Small intestine (tissue), 7 donors: ENCODE measurements around the gene LLGL2. TPM values are rescaled to one million over a fixed set of nuclear protein-coding genes. Genes with fewer than 3 reads are reported as not detected.
A peak's percentile ranks its signal among the peaks of the same experiment; 100 is the strongest.

Source experiments
- DNase-seq, 2 donors: peaks; one replicate each; pipeline versions ENCODE4 v3.0.0 to v3.0.0-alpha.2; 2013
- FAIRE-seq: peaks from 2 replicates; lab custom pipeline; 2012; peaks lifted over from hg19 to GRCh38; lab: Jason Lieb, UNC
- H3K27ac ChIP-seq, 3 donors: one replicate each; pipeline ENCODE4 v1.5.1; 2013; ENCODE audit warnings: low read length in 2 of 3, mild to moderate bottlenecking in 2 of 3, control low read depth in 1 of 3, inconsistent platforms in 1 of 3, low read depth in 1 of 3, moderate library complexity in 1 of 3
- H3K27me3 ChIP-seq, 3 donors: one replicate each; pipeline ENCODE4 v1.6.1; 2013; ENCODE audit warnings: low read length in 3 of 3, inconsistent platforms in 1 of 3; ENCODE audit not compliant: control insufficient read depth in 3 of 3, insufficient read depth in 3 of 3
- H3K36me3 ChIP-seq, 3 donors: one replicate each; pipeline ENCODE4 v1.6.1; 2013; ENCODE audit warnings: low read length in 3 of 3, inconsistent platforms in 1 of 3, low read depth in 1 of 3, mild to moderate bottlenecking in 1 of 3, moderate library complexity in 1 of 3; ENCODE audit not compliant: control insufficient read depth in 3 of 3, insufficient read depth in 2 of 3
- H3K4me1 ChIP-seq, 3 donors: one replicate each; pipeline ENCODE4 v1.6.1; 2013; ENCODE audit warnings: low read length in 2 of 3, inconsistent platforms in 1 of 3, low read depth in 1 of 3, mild to moderate bottlenecking in 1 of 3, moderate library complexity in 1 of 3; ENCODE audit not compliant: control insufficient read depth in 3 of 3, insufficient read depth in 2 of 3
- H3K4me3 ChIP-seq, 3 donors: one replicate each; pipeline ENCODE4 v1.5.1; 2013; ENCODE audit warnings: low read length in 3 of 3, control low read depth in 1 of 3, inconsistent platforms in 1 of 3, low read depth in 1 of 3, mild to moderate bottlenecking in 1 of 3, moderate library complexity in 1 of 3
- H3K9me3 ChIP-seq, 2 donors: one replicate each; pipeline ENCODE4 v1.6.1; 2013; ENCODE audit warnings: low read depth in 1 of 2, low read length in 1 of 2; ENCODE audit not compliant: control insufficient read depth in 2 of 2, insufficient read depth in 1 of 2
- WGBS, 3 donors: extraction: QIAGEN DNeasy Blood & Tissue Kit; methylation state at CpG; one replicate each; pipeline ENCODE4 v1.1.7; 2013; 5-methylcytosine and 5-hydroxymethylcytosine counted together
- polyA plus RNA-seq, 4 donors: library from polyadenylated mRNA; stranded (reverse) in 3 of 4; unstranded in 1 of 4; fragments of 200-250 nt in 3 of 4; fragments of 120-200 nt in 1 of 4; gene quantifications; one replicate each; pipeline versions ENCODE4 v1.2.1 to v1.2.3, GENCODE V29; 2013
- donor health status: healthy with polysubstance abuse.
- donor health status: control.
- donor health status: control.
- donor health status: Bipolar disorder and iron deficiency.
- donor health status: healthy.

Gene LLGL2
- polyA plus RNA-seq, 4 donors = 140 to 365 (median 244) TPM

GRCh38 chr17:75602644-75603043, 77.1 kb downstream of the LLGL2 start:
- WGBS, 3 donors = 85 to 94% (median 90%) methylated on average over 9 to 12 of the region's 12 CpGs
- Histone ChIP-seq H3K9me3 (peaks cover 0 to 5% of the 10 kb centered on the region in 2 donors), H3K27ac (no peak overlapping the region), H3K36me3 (peaks cover 0 to 37% (median 0%) of the 10 kb centered on the region in 3 donors), H3K27me3 (no peaks in the 10 kb centered on the region), H3K4me1 (peaks cover 3 to 24% (median 9%) of the 10 kb centered on the region in 3 donors), H3K4me3 (no peak overlapping the region)
- FAIRE-seq (no peak), DNase-seq (no peak)

GRCh38 chr17:75603123-75603522, 77.6 kb downstream of the LLGL2 start:
- 75 to 81% (median 81%) methylated on average over 7 to 9 of the region's 9 CpGs for WGBS, 3 donors
- no peak for FAIRE-seq
- peak overlapping the region in 1 of 3 donors; percentile 50 for H3K27ac ChIP-seq
- no peak overlapping the region for H3K4me3 ChIP-seq
- H3K27me3 ChIP-seq = no peaks in the 10 kb centered on the region
- peaks cover 0 to 37% (median 0%) of the 10 kb centered on the region in 3 donors for H3K36me3 ChIP-seq
- H3K4me1 ChIP-seq = peaks cover 3 to 27% (median 9%) of the 10 kb centered on the region in 3 donors
- peaks cover 0 to 5% of the 10 kb centered on the region in 2 donors for H3K9me3 ChIP-seq
- DNase-seq = no peak

- WGBS, 3 donors = 58 to 74% (median 64%) methylated on average over 12 of the region's 12 CpGs
- FAIRE-seq (no peak), DNase-seq (peak in 1 of 2 donors; percentile 63)
Measured at GRCh38 chr17:75604034-75604695, 78.7 kb downstream of the LLGL2 start.

GRCh38 chr17:75605790-75606189, 80.3 kb downstream of the LLGL2 start:
- Histone ChIP-seq H3K27me3 (no peaks in the 10 kb centered on the region), H3K27ac (no peak overlapping the region), H3K4me1 (peaks cover 3 to 51% (median 9%) of the 10 kb centered on the region in 3 donors), H3K4me3 (no peak overlapping the region), H3K36me3 (peaks cover 0 to 45% (median 0%) of the 10 kb centered on the region in 3 donors), H3K9me3 (peaks cover 0 to 5% of the 10 kb centered on the region in 2 donors)
- DNase-seq (no peak), FAIRE-seq (no peak)
- 83 to 88% (median 87%) methylated on average over 16 of the region's 16 CpGs for WGBS, 3 donors

More at GRCh38 chr17:75604034-75604695, 78.7 kb downstream of the LLGL2 start:
- peak overlapping the region in 2 of 3 donors; percentile 41 to 42 for H3K27ac ChIP-seq
- no peak overlapping the region for H3K4me3 ChIP-seq
- H3K36me3 ChIP-seq = peaks cover 0 to 37% (median 0%) of the 10 kb centered on the region in 3 donors
- H3K4me1 ChIP-seq = peaks cover 3 to 35% (median 9%) of the 10 kb centered on the region in 3 donors
- H3K9me3 ChIP-seq = peaks cover 0 to 5% of the 10 kb centered on the region in 2 donors
- H3K27me3 ChIP-seq = no peaks in the 10 kb centered on the region

- Histone ChIP-seq H3K4me1 (peaks cover 3 to 53% (median 9%) of the 10 kb centered on the region in 3 donors), H3K4me3 (no peak overlapping the region), H3K36me3 (peaks cover 0 to 50% (median 2%) of the 10 kb centered on the region in 3 donors), H3K9me3 (peaks cover 0 to 5% of the 10 kb centered on the region in 2 donors), H3K27me3 (no peaks in the 10 kb centered on the region), H3K27ac (peak overlapping the region; percentile 87 to 96 (median 88))
- 75 to 81% (median 76%) methylated on average over 5 of the region's 5 CpGs for whole genome bisulfite sequencing, 3 donors
- peak in 1 of 2 donors; percentile 83 for DNase-seq
- no peak for FAIRE-seq
Measured at GRCh38 chr17:75607086-75607485, 81.6 kb downstream of the LLGL2 start.

GRCh38 chr17:75610103-75610984, 84.8 kb downstream of the LLGL2 start:
- H3K9me3 ChIP-seq = peaks cover 0 to 5% of the 10 kb centered on the region in 2 donors
- peak; percentile 98 for DNase-seq
- peaks cover 0 to 80% (median 0%) of the 10 kb centered on the region in 3 donors for H3K4me1 ChIP-seq
- peak overlapping the region in 2 of 3 donors; percentile 64 to 82 for H3K4me3 ChIP-seq
- no peaks in the 10 kb centered on the region for H3K27me3 ChIP-seq
- WGBS, 3 donors = 26 to 60% (median 42%) methylated on average over 25 of the region's 25 CpGs
- peak overlapping the region; percentile 96 to 100 (median 99) for H3K27ac ChIP-seq
- FAIRE-seq = no peak
- peaks cover 8 to 61% (median 14%) of the 10 kb centered on the region in 3 donors for H3K36me3 ChIP-seq

- peaks cover 0 to 4% of the 10 kb centered on the region in 2 donors for H3K9me3 ChIP-seq
Measured at GRCh38 chr17:75611851-75612429, 86.4 kb downstream of the LLGL2 start.

More at GRCh38 chr17:75611851-75612429, 86.4 kb downstream of the LLGL2 start:
- no peaks in the 10 kb centered on the region for H3K27me3 ChIP-seq
- peak overlapping the region in 2 of 3 donors; percentile 64 to 82 for H3K4me3 ChIP-seq
- H3K36me3 ChIP-seq = peaks cover 12 to 69% (median 14%) of the 10 kb centered on the region in 3 donors
- H3K27ac ChIP-seq = peak overlapping the region; percentile 96 to 100 (median 99)
- H3K4me1 ChIP-seq = peaks cover 0 to 89% (median 0%) of the 10 kb centered on the region in 3 donors
- DNase-seq (peak; percentile 69 to 80), FAIRE-seq (no peak)
- 17 to 68% (median 49%) methylated on average over 20 of the region's 20 CpGs for WGBS, 3 donors
